ENCODE data around the gene ID3. TPM values are rescaled to one million over a fixed set of nuclear protein-coding genes. Genes with fewer than 3 reads are reported as not detected.

The ID3 gene
- total and polyA plus RNA-seq, 2 donors (not counting 3 experiments of a cell fraction or from before 2014, with no cell fraction given), result 277 to 971 TPM

DNA sequence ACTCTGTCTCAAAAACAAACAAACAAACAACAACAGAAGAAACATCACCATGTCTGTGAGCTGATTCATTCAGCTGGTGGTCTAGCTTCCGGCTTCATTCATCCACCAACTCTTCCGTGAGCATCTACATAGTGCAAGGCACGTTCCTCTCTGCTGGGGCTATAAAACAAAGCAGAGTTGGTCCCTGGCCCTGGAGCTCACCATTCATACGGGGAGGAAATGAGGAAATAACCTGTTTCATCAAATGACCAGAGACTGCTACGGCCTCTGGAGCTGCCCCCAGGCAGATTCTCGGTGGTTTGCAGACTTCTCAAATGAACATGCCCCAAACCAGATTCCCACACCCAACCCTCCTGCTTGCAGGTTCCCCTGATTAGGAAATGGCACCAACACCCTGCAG is 41.0 kb upstream of the ID3 start:
- H3K4me3 ChIP-seq (replicated peaks in 1 of 3; ENCODE audit: insufficient read depth in 1 of 3, low read depth in 1 of 3, low read length in 3 of 3), result no peak overlapping the region
- no peak overlapping the region for H3K4me2 ChIP-seq (ENCODE audit: insufficient read depth, low read length)
- H3K27ac ChIP-seq (ENCODE audit: insufficient read depth, low read depth, low read length), result no peak overlapping the region
- H3K27me3 ChIP-seq (ENCODE audit: control insufficient read depth in 2 of 2, insufficient read depth in 2 of 2, low read length in 2 of 2), result peaks cover 2% of the 10 kb centered on the region in 2 experiments
- H3K9ac ChIP-seq (replicated peaks; ENCODE audit: extremely low read depth, insufficient read depth, low read length), result no peak overlapping the region
- no peaks in the 10 kb centered on the region for H3K4me1 ChIP-seq (ENCODE audit: control insufficient read depth, extremely low read depth, insufficient read depth, low read length)
- no peaks in the 10 kb centered on the region for H4K20me1 ChIP-seq (replicated peaks; ENCODE audit: control insufficient read depth, extremely low read depth, insufficient read depth, low read length)
- BruUV-seq (replicated peaks), result no TSS peak
- no peaks in the 10 kb centered on the region for H3K36me3 ChIP-seq (ENCODE audit: control insufficient read depth in 2 of 2, extremely low read depth in 1 of 2, insufficient read depth in 2 of 2, low read length in 2 of 2)
- intact Hi-C loops (cut with micrococcal nuclease), result no loop called here
- DNase-seq (ENCODE audit: low read depth, low spot score) (no peak), FAIRE-seq (no peak)
- ChIA-PET POLR2A (interaction anchor here (0.7 to 1.3 kb wide), 2 partner anchors 10 to 41 kb away, joined by 3 read pairs; partner anchors contain the start of gene ID3), CTCF (interaction anchor here (1.2 to 2.1 kb wide), 2 partner anchors 35 to 37 kb away, joined by 3 to 7 read pairs; no protein-coding TSS in a partner anchor)
- no peaks in the 10 kb centered on the region for H3K9me3 ChIP-seq (replicated peaks; ENCODE audit: control insufficient read depth, insufficient read depth, low read length)
- H2AFZ ChIP-seq (ENCODE audit: low read depth, low read length), result no peak overlapping the region
- no peaks in the 10 kb centered on the region for H3K79me2 ChIP-seq (ENCODE audit: control insufficient read depth, insufficient read depth, low read length)
- dilution Hi-C loops (cut with MboI; ENCODE audit: extremely low pct_ligation_motif_present, low sequenced_read_pairs), result no loop called here
- no peaks in the 10 kb centered on the region for H3K9me1 ChIP-seq (replicated peaks; ENCODE audit: control insufficient read depth, extremely low read depth, insufficient read depth, low read length)
- TF ChIP-seq GATA2 (IDR thresholded peaks at IDR 0.05; ENCODE audit: insufficient read depth, insufficient read length, low read depth, low read length) (no peak), JUN (IDR thresholded peaks at IDR 0.05; ENCODE audit: borderline replicate concordance, insufficient read depth, insufficient read length, low read depth) (no peak), POLR2A (IDR thresholded peaks at IDR 0.05; ENCODE audit: low read depth, low read length) (no peak), POLR2AphosphoS5 (IDR thresholded peaks at IDR 0.05; ENCODE audit: insufficient read depth, low read depth, low read length) (no peak), FOS (IDR thresholded peaks at IDR 0.05; ENCODE audit: borderline replicate concordance, insufficient read depth, low read length) (no peak)
- TF ChIP-seq, protein P1, sequence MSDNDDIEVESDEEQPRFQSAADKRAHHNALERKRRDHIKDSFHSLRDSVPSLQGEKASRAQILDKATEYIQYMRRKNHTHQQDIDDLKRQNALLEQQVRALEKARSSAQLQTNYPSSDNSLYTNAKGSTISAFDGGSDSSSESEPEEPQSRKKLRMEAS (IDR thresholded peaks at IDR 0.05; ENCODE audit: insufficient read depth, insufficient read length), result no peak

DNA sequence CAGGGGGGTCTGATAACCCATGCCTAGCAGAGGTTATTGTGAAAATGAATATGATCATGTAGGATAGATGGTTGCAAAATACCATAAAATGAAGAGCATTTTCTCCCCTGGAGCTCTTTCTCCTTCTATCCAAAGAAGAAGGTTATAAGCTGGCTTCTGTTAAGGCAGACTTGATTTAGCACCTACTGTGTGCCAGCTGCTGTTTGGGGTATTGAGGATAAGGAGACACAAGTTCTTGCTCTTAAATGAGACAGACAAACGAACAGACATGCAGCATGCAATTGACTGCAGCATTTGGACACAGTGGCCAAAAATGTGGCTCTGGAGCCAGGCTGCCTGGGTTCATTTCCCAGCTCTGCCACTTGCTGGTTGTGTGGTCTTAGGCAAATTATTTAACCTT is 39.8 kb upstream of the ID3 start:
- Histone ChIP-seq H3K79me2 (ENCODE audit: control insufficient read depth, insufficient read depth, low read length) (no peaks in the 10 kb centered on the region), H3K27me3 (ENCODE audit: control insufficient read depth in 2 of 2, insufficient read depth in 2 of 2, low read length in 2 of 2) (peaks cover 2% of the 10 kb centered on the region in 2 experiments), H3K4me3 (replicated peaks in 1 of 3; ENCODE audit: insufficient read depth in 1 of 3, low read depth in 1 of 3, low read length in 3 of 3) (no peak overlapping the region), H4K20me1 (replicated peaks; ENCODE audit: control insufficient read depth, extremely low read depth, insufficient read depth, low read length) (no peaks in the 10 kb centered on the region), H3K9ac (replicated peaks; ENCODE audit: extremely low read depth, insufficient read depth, low read length) (no peak overlapping the region), H3K36me3 (ENCODE audit: control insufficient read depth in 2 of 2, extremely low read depth in 1 of 2, insufficient read depth in 2 of 2, low read length in 2 of 2) (no peaks in the 10 kb centered on the region), H3K9me3 (replicated peaks; ENCODE audit: control insufficient read depth, insufficient read depth, low read length) (no peaks in the 10 kb centered on the region), H3K4me1 (ENCODE audit: control insufficient read depth, extremely low read depth, insufficient read depth, low read length) (no peaks in the 10 kb centered on the region), H3K27ac (ENCODE audit: insufficient read depth, low read depth, low read length) (no peak overlapping the region), H2AFZ (ENCODE audit: low read depth, low read length) (no peak overlapping the region), H3K4me2 (ENCODE audit: insufficient read depth, low read length) (no peak overlapping the region), H3K9me1 (replicated peaks; ENCODE audit: control insufficient read depth, extremely low read depth, insufficient read depth, low read length) (no peaks in the 10 kb centered on the region)
- ChIA-PET POLR2A (interaction anchor here (0.9 to 1.3 kb wide), 2 partner anchors 22 to 40 kb away, joined by 3 read pairs; partner anchors contain the start of gene ID3), CTCF (interaction anchor here (1.2 to 2.1 kb wide), 3 partner anchors 22 to 59 kb away, joined by 4 to 7 read pairs (median 4); no protein-coding TSS in a partner anchor)
- TF ChIP-seq POLR2A (IDR thresholded peaks at IDR 0.05; ENCODE audit: low read depth, low read length) (no peak), MYC (IDR thresholded peaks at IDR 0.05; ENCODE audit: low read depth, low read length) (no peak), EZH2 (IDR thresholded peaks at IDR 0.05; ENCODE audit: borderline replicate concordance, low read depth, low read length, severe bottlenecking) (no peak), POLR2AphosphoS5 (IDR thresholded peaks at IDR 0.05; ENCODE audit: insufficient read depth, low read depth, low read length) (no peak)
- TF ChIP-seq, protein P1 (IDR thresholded peaks at IDR 0.05; ENCODE audit: insufficient read depth, insufficient read length), result no peak
- TF ChIP-seq, protein P2, sequence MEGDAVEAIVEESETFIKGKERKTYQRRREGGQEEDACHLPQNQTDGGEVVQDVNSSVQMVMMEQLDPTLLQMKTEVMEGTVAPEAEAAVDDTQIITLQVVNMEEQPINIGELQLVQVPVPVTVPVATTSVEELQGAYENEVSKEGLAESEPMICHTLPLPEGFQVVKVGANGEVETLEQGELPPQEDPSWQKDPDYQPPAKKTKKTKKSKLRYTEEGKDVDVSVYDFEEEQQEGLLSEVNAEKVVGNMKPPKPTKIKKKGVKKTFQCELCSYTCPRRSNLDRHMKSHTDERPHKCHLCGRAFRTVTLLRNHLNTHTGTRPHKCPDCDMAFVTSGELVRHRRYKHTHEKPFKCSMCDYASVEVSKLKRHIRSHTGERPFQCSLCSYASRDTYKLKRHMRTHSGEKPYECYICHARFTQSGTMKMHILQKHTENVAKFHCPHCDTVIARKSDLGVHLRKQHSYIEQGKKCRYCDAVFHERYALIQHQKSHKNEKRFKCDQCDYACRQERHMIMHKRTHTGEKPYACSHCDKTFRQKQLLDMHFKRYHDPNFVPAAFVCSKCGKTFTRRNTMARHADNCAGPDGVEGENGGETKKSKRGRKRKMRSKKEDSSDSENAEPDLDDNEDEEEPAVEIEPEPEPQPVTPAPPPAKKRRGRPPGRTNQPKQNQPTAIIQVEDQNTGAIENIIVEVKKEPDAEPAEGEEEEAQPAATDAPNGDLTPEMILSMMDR (IDR thresholded peaks at IDR 0.05; ENCODE audit: extremely low read depth in 1 of 2, insufficient read depth in 1 of 2, low read depth in 1 of 2, low read length in 2 of 2), result no peak
- dilution Hi-C loops (cut with MboI; ENCODE audit: extremely low pct_ligation_motif_present, low sequenced_read_pairs), result no loop called here
- DNase-seq (ENCODE audit: low read depth, low spot score) (no peak), FAIRE-seq (no peak)
- intact Hi-C loops (cut with micrococcal nuclease), result no loop called here
- BruUV-seq (replicated peaks), result no TSS peak
